ENCODE data around the gene OR6N2.

DNA sequence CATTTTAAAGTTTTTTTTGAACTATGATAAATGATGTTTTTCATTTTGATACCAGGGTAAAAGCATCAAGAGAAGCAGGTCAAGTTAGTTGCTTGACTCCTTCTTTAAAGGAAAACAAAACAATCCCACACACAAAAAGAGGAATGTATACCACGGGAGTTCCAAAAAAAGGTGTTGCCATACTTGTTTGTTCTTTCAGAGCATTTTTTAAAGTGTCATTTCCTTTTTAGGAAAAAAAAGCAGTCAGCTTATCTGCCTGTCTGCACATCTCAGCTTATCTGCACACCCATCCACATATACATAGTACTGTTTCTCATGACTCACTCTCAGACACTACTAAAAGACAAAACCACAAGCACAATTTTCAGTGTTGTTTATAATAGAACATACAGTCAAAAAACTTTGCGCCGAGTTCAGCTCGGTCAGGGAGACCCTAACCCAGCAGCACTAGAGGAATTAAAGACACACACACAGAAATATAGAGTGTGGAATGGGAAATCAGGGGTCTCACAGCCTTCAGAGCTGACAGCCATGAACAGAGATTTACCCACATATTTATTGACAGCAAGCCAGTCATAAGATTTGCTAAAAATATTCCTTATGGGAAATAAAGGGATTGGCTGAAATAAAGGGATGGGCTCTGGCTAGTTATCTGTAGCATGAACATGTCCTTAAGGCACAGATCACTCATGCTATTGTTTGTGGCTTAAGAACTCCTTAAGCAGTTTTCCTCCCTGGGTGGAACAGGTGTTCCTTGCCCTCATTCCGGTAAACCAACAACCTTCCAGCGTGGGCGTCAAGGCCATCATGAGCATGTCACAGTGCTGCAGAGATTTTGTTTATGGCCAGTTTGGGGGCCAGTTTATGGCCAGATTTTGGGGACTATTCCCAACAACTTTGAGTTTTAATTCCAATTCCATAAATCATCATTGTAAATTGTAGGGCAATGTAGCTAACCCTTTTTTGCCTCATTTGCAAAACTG lies 38.7 kb upstream of the OR6N2 start:
- TF ChIP-seq, protein P1, sequence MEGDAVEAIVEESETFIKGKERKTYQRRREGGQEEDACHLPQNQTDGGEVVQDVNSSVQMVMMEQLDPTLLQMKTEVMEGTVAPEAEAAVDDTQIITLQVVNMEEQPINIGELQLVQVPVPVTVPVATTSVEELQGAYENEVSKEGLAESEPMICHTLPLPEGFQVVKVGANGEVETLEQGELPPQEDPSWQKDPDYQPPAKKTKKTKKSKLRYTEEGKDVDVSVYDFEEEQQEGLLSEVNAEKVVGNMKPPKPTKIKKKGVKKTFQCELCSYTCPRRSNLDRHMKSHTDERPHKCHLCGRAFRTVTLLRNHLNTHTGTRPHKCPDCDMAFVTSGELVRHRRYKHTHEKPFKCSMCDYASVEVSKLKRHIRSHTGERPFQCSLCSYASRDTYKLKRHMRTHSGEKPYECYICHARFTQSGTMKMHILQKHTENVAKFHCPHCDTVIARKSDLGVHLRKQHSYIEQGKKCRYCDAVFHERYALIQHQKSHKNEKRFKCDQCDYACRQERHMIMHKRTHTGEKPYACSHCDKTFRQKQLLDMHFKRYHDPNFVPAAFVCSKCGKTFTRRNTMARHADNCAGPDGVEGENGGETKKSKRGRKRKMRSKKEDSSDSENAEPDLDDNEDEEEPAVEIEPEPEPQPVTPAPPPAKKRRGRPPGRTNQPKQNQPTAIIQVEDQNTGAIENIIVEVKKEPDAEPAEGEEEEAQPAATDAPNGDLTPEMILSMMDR (IDR thresholded peaks at IDR 0.05; ENCODE audit: low read depth, low read length): no peak
- TF ChIP-seq EZH2phosphoT487 (IDR thresholded peaks at IDR 0.05; ENCODE audit: low read depth): no peak

All from OCI-LY3 (cell line).